SK-N-SH treated with all-trans-retinoic acid at 6 μM for 48 hours (cell line): ENCODE measurements around the gene CCDC106.

Source experiments
- CSDC2 ChIP-seq: fragments of 250-450 bp; sonication (Bioruptor Pico); IDR thresholded peaks from 2 replicates; pipeline ENCODE4 v1.5.0; 2020; ENCODE audit warnings: mild to moderate bottlenecking, moderate library complexity
- RARB ChIP-seq: fragments of 250-450 bp; sonication (Bioruptor Pico); IDR thresholded peaks from 2 replicates; pipeline ENCODE4 v1.8.0; 2021; ENCODE audit warnings: mild to moderate bottlenecking, moderate library complexity
- ZFP3 ChIP-seq: fragments of 250-450 bp; sonication (Bioruptor Pico); IDR thresholded peaks from 2 replicates; pipeline ENCODE4 v1.5.0; 2020; ENCODE audit warnings: mild to moderate bottlenecking, moderate library complexity
- ZFP30 ChIP-seq: fragments of 450-650 bp; formaldehyde crosslinking; IDR thresholded peaks from 2 replicates; pipeline ENCODE4 v1.5.0; 2022; ENCODE audit warnings: mild to moderate bottlenecking, moderate library complexity
- ZNF8 ChIP-seq: fragments of 450-650 bp; formaldehyde crosslinking; IDR thresholded peaks from 2 replicates; pipeline ENCODE4 v1.5.0; 2020; ENCODE audit warnings: mild to moderate bottlenecking, moderate library complexity
- TF ChIP-seq, protein P1 (sequence below): fragments of 250-450 bp; sonication (Bioruptor Pico); IDR thresholded peaks from 2 replicates; pipeline ENCODE4 v1.5.1; 2021; ENCODE audit warnings: mild to moderate bottlenecking, moderate library complexity
- TF ChIP-seq, protein P2 (sequence below): fragments of 250-450 bp; sonication (Bioruptor Pico); IDR thresholded peaks from 2 replicates; pipeline ENCODE4 v1.8.0; 2020; ENCODE audit warnings: mild to moderate bottlenecking, moderate library complexity, borderline replicate concordance

DNA sequence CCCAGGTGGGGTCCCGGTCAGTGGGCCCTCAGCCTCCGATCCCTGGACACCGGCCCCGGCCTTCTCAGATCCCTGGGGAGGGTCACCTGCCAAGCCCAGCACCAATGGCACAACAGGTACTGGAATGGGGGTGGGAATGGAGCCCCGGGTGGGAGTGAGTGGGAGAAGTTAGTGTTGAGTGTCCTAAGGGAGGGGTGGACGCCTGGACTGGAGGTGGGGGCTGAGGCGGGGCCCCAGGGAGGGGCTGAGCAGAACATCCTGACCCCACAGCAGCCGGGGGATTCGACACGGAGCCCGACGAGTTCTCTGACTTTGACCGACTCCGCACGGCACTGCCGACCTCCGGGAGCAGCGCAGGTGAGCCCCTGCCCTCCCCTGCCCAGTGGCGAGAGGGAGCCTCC is 44.7 kb downstream of the CCDC106 start:
- TF ChIP-seq, protein P1, sequence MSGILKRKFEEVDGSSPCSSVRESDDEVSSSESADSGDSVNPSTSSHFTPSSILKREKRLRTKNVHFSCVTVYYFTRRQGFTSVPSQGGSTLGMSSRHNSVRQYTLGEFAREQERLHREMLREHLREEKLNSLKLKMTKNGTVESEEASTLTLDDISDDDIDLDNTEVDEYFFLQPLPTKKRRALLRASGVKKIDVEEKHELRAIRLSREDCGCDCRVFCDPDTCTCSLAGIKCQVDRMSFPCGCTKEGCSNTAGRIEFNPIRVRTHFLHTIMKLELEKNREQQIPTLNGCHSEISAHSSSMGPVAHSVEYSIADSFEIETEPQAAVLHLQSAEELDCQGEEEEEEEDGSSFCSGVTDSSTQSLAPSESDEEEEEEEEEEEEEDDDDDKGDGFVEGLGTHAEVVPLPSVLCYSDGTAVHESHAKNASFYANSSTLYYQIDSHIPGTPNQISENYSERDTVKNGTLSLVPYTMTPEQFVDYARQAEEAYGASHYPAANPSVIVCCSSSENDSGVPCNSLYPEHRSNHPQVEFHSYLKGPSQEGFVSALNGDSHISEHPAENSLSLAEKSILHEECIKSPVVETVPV (CRISPR knock-in tag) = no peak
- TF ChIP-seq ZFP30 (CRISPR knock-in tag) (no peak), RARB (no peak), CSDC2 (no peak), ZFP3 (no peak), ZNF8 (CRISPR knock-in tag) (no peak)
- TF ChIP-seq, protein P2, sequence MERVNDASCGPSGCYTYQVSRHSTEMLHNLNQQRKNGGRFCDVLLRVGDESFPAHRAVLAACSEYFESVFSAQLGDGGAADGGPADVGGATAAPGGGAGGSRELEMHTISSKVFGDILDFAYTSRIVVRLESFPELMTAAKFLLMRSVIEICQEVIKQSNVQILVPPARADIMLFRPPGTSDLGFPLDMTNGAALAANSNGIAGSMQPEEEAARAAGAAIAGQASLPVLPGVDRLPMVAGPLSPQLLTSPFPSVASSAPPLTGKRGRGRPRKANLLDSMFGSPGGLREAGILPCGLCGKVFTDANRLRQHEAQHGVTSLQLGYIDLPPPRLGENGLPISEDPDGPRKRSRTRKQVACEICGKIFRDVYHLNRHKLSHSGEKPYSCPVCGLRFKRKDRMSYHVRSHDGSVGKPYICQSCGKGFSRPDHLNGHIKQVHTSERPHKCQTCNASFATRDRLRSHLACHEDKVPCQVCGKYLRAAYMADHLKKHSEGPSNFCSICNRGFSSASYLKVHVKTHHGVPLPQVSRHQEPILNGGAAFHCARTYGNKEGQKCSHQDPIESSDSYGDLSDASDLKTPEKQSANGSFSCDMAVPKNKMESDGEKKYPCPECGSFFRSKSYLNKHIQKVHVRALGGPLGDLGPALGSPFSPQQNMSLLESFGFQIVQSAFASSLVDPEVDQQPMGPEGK (CRISPR knock-in tag) = no peak
